Measurements from ENCODE around the gene TMEM225B.
"Not testable (repeated sequence)": the region's sequence is repeated elsewhere in the genome, so short reads cannot be mapped to it uniquely, and the experiment has no call there.

Gene TMEM225B

GRCh38 chr7:99560834-99561736 lies 37.0 kb upstream of the TMEM225B start:
- DNase-seq (ENCODE audit: low read depth in 1 of 2, low spot score in 1 of 2): no peak
- in situ Hi-C loops (cut with HindIII; ENCODE audit: low pct_unique_long_range_greater_than_20kb, low sequenced_read_pairs): no loop called here
- no peak for TF ChIP-seq JUND (IDR thresholded peaks at IDR 0.05; ENCODE audit: low read depth)

- TF ChIP-seq JUND (IDR thresholded peaks at IDR 0.05; ENCODE audit: low read depth): no peak
- in situ Hi-C loops (cut with HindIII; ENCODE audit: low pct_unique_long_range_greater_than_20kb, low sequenced_read_pairs): no loop called here
- DNase-seq (ENCODE audit: low read depth in 1 of 2, low spot score in 1 of 2): no peak
These were observed 36.4 kb upstream of the TMEM225B start for GRCh38 chr7:99561737-99562051.

DNA sequence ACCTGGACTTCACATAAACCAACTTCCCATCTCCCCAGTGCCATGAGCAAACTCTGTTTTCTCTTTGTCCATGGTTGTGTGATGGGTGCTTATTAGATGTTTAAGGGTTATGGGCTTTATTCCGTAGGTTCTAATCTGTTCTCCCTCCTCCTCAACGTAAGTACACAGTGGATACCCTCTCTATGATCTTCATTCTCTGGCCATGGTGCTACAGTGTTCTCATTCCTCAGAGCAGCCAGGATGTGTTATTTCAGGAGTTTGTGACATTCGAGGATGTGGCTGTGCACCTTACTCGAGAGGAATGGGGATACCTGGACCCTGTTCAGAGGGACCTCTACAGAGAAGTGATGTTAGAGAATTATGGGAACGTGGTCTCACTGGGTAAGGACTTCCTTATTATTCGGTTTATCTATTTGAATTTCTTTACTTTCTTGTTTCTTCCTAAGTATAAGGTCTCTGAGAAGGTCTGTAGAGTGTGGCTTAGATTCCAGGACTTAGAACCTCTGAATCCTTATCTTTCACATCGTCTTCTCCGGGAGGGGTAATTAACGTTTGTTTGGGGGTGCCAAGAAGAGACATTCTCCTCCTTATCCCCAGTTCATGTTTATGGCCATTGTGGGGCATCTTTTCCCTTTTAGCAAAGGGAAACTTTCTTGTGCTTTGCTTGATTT lies 35.8 kb upstream of the TMEM225B start:
- DNase-seq (ENCODE audit: low read depth in 1 of 2, low spot score in 1 of 2): no peak
- no peak for TF ChIP-seq JUND (IDR thresholded peaks at IDR 0.05; ENCODE audit: low read depth)
- in situ Hi-C loops (cut with HindIII; ENCODE audit: low pct_unique_long_range_greater_than_20kb, low sequenced_read_pairs): no loop called here

- TF ChIP-seq JUND (IDR thresholded peaks at IDR 0.05; ENCODE audit: low read depth): no peak
- in situ Hi-C loops (cut with HindIII; ENCODE audit: low pct_unique_long_range_greater_than_20kb, low sequenced_read_pairs): no loop called here
- DNase-seq (ENCODE audit: low read depth in 1 of 2, low spot score in 1 of 2): peak in 1 of 2 experiments; percentile 7
These were observed 35.2 kb upstream of the TMEM225B start for GRCh38 chr7:99562832-99563231.

GRCh38 chr7:99563650-99564049 lies 34.4 kb upstream of the TMEM225B start:
- no peak for TF ChIP-seq JUND (IDR thresholded peaks at IDR 0.05; ENCODE audit: low read depth)
- no peak for DNase-seq (ENCODE audit: low read depth in 1 of 2, low spot score in 1 of 2)
- in situ Hi-C loops (cut with HindIII; ENCODE audit: low pct_unique_long_range_greater_than_20kb, low sequenced_read_pairs): no loop called here

DNA sequence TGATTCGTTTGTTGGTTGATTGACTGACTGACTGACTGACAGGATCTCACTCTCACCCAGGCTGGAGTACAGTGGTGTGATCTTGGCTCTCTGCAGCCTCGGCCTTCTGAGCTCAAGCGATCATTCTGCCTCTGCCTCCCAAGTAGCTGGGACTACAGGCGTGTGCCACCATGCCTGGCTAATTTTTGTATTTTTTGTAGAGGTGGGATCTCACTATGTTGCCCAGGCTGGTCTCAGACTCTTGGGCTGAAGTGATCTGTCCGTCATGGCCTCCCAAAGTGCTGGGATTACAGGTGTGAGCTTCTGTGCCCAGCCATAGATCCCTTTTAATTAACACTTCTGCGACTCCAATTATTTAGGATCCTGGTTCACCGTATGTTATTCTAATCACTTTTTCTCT lies 29.3 kb upstream of the TMEM225B start:
- in situ Hi-C loops (cut with HindIII; ENCODE audit: low pct_unique_long_range_greater_than_20kb, low sequenced_read_pairs); DNase-seq (ENCODE audit: low read depth in 1 of 2, low spot score in 1 of 2): not testable (repeated sequence)

- no peak for TF ChIP-seq JUND (IDR thresholded peaks at IDR 0.05; ENCODE audit: low read depth)
- DNase-seq (ENCODE audit: low read depth in 1 of 2, low spot score in 1 of 2): no peak
- in situ Hi-C loops (cut with HindIII; ENCODE audit: low pct_unique_long_range_greater_than_20kb, low sequenced_read_pairs): no loop called here
These were observed 26.3 kb upstream of the TMEM225B start for GRCh38 chr7:99571768-99572167.

DNA sequence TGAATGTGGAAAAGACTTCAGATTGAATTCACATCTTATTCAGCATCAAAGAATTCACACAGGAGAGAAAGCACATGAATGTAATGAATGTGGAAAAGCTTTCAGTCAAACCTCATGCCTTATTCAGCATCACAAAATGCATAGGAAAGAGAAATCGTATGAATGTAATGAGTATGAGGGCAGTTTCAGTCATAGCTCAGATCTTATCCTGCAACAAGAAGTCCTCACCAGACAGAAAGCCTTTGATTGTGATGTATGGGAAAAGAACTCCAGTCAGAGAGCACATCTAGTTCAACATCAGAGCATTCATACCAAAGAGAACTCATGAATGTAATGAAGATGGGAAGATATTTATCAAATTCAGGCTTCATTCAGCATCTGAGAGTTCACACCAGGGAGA lies 24.8 kb upstream of the TMEM225B start:
- in situ Hi-C loops (cut with HindIII; ENCODE audit: low pct_unique_long_range_greater_than_20kb, low sequenced_read_pairs): no loop called here
- DNase-seq (ENCODE audit: low read depth in 1 of 2, low spot score in 1 of 2): no peak
- no peak for TF ChIP-seq JUND (IDR thresholded peaks at IDR 0.05; ENCODE audit: low read depth)

DNA sequence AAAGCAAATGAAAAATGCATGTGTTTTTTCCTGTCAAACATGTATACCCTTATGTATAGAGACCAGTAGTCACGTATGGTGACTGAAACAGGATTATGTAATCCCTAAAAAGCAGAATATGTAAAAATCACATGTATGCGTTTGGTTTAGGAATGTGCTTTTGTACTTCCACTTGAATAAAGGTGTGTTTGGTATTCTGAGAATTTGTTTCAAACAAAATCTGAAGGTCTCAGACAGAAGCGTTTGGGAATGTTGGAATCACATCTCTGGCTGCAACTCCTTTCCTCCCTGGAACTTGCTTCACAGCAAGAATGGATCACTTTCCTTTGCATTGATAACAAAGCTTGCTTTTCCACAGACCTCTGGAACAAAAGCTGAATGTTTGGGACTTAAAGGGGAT lies 21.8 kb upstream of the TMEM225B start:
- in situ Hi-C loops (cut with HindIII; ENCODE audit: low pct_unique_long_range_greater_than_20kb, low sequenced_read_pairs): no loop called here
- no peak for DNase-seq (ENCODE audit: low read depth in 1 of 2, low spot score in 1 of 2)
- no peak for TF ChIP-seq JUND (IDR thresholded peaks at IDR 0.05; ENCODE audit: low read depth)

- in situ Hi-C loops (cut with HindIII; ENCODE audit: low pct_unique_long_range_greater_than_20kb, low sequenced_read_pairs): no loop called here
- no peak for TF ChIP-seq JUND (IDR thresholded peaks at IDR 0.05; ENCODE audit: low read depth)
- no peak for DNase-seq (ENCODE audit: low read depth in 1 of 2, low spot score in 1 of 2)
These were observed 18.6 kb upstream of the TMEM225B start for GRCh38 chr7:99579281-99579955.

DNA sequence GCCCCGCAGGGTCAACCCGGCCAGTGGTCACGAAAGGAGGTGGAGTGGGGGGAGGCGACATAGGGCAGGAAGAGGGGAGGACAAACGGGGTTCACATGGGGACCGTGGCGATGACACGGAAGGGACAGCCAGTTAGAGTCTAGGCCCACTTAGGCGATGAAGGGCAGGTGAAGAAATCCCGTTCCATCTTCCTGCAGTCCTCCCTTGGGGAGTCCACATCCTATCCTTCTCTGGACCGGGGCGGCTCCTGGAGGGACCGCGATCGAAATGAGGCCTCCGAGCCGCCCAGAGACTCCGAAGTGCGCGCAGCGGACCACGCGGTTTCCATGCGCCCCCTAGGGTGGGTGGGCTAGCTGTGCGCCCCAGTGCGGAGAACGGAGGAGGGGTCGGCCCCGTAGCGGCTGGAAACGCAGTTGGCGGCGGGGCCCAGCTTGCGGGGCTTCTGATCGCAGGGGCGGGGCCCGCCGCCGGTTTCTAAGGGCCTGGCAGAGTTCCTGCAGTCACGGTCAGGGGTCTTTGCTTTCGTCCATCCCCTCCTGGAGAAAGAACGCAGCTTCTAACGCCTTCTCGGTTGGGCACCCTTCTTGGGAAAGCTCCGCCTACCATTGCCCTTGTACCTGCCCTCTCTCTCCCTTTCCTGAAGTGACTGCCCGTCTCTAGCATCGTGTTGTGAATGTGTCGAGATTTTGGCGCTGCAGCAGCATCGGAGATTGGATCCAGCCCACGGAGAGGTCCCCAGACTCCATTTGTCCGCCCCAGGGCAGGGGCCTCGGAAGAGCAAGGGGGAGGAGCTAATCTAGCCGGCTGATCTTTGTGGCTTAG lies 17.9 kb upstream of the TMEM225B start:
- DNase-seq (ENCODE audit: low read depth in 1 of 2, low spot score in 1 of 2): no peak
- in situ Hi-C loops (cut with HindIII; ENCODE audit: low pct_unique_long_range_greater_than_20kb, low sequenced_read_pairs): no loop called here
- no peak for TF ChIP-seq JUND (IDR thresholded peaks at IDR 0.05; ENCODE audit: low read depth)

GRCh38 chr7:99580778-99581332 lies 17.2 kb upstream of the TMEM225B start:
- DNase-seq (ENCODE audit: low read depth in 1 of 2, low spot score in 1 of 2); in situ Hi-C loops (cut with HindIII; ENCODE audit: low pct_unique_long_range_greater_than_20kb, low sequenced_read_pairs): not testable (repeated sequence)

All from T47D (cell line).